ENCODE data around the gene PRM1.
A peak's percentile ranks its signal among the peaks of the same experiment; 100 is the strongest.

Gene PRM1

DNA sequence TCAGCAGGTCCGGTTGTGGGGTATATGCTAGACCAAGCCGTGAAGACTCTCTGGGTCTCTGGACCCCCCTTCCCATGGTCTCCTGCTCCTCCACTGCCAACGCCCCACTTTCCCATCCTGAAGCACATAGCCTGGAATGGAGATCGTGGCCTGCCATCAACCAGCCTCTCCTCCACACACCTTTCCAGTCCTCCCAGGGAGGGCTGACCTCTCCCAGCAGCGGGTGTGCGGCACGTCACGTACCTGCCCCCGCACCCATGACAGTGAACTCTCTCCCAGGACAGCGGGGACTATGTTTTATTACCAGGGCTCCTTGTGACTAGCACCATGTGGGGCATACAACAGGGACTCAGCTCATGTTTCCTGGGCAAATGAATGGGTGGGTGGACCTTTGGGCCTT is 9.5 kb downstream of the PRM1 start:
- DNase-seq, result no peak

- no peak for DNase-seq
Observed at GRCh38 chr16:11270602-11271162, 10.4 kb downstream of the PRM1 start.

- DNase-seq, result no peak
Observed at GRCh38 chr16:11268921-11269375, 12.2 kb downstream of the PRM1 start, which contains the start of gene TNP2. Gene TNP2 (minus strand): TSS chr16:11269325. CDS start chr16:11269262, 63 bp downstream.

DNA sequence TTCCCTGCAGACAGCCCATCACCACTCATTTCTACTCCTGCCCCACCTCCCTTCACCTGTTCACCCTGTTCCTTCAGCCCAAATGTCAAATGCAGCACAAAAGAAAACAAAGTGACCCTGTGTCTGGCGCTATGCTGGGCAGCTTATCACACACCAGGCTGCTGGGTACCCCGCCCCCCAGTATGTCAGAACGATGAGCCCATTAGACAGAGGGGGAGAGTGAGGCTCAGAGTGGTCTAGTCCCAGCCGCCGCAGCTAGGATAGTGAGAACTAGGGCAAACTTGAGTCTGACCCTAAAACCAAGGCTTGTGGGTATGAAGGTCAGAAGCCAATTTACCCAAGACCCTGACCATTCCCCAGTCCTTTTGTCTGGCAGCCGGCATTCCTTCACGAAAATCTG is 16.0 kb downstream of the PRM1 start:
- DNase-seq, result no peak

DNA sequence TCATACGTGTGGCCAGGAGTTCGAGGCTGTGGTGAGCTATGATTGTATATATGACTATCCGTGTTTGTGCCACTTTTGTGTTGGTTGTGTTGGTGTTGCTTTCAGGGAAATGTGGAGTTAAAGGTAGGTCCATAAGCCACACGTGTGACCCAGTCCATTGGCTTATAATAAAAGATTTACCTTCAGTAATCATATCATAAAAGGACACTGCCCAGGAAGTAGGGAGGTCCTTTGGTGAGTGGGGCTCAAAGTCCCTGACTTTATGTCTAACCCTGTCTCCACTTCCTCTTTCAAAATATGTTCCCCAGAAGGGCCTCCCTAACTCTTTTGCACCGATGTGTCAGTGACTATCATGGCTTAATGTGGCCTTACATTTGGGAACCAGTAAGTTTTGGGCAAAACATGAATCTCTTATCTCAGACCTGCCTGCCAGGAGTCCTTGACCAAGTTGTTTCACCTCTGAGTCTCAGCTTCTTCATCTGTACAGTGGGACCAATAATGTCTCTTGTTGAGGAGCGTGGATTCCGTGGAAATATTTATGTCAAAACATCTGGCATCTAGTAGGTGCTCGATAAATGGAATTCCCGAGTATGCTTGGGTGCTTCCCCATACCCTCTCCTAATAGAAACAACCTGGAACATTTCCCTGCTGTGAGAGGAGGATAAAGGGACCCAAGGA is 16.8 kb downstream of the PRM1 start:
- DNase-seq, result no peak

- DNase-seq, result peak; percentile 63
Observed at GRCh38 chr16:11263737-11264136, 17.4 kb downstream of the PRM1 start.

DNA sequence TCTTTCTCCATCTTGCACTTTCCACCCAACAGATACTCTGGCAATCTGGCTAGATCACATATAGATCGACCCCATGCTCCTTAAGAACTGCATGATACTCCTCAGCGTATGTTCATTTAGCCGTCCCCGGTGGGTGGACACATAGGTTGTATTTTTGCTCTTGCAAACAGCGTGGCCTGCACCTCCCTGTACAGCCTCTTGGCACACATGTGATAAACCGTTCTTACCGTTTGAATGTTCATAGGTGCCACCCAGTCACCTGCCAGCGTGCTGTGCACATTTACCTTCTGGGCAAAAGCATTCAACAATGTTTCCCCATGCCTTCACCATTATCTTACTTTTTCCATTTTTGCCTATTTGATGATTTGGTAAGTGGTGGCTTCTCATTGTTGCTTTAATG is 18.2 kb downstream of the PRM1 start:
- DNase-seq, result no peak

GRCh38 chr16:11260596-11260966 is 20.5 kb downstream of the PRM1 start:
- no peak for DNase-seq

DNA sequence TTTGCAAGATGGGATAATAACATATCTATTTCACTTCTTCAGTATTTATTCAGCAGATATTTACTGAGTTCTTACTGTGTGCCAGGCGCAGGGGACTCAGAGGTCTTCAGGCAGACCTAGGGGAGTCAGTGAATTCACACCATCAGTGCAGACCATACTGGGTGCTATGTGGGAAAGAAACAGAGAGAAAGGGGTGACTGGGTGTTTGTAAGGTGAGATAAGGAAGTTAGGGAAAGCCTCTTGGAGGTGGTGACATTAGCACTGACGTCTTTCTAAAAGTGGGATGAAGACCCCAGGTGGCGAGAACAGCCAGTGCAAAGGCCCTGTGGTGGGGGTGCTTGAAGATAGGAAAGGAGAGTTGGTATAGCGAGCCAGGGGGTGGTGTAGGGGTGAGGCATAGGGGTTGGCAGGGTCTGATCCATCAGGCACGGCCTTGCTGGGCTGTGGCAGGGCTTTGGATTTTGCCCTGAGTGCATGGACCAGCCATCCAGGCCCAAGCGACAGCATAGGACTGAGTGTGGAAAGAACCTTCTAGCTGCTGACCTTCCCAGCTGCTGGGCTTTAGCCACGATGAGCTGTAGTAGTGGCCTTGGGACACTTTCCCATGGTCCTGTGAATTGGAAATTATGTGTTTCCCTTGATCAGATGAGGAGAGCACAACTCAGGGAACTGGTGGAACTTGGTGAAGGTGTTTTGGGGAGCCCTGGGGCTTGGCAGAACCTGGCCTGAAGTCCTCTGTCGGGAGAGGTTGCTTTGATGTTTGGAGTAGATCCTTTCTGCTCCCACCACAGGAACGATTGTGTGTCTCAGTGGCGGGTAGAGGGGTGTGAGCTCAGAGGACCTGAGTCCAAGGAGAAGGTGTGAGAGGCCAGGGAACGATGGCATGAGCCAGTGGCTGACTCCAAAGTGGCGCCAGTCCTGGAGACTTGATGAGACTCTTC is 21.2 kb downstream of the PRM1 start:
- DNase-seq, result no peak

- DNase-seq, result peak; percentile 70
Observed at GRCh38 chr16:11258553-11259492, 22.3 kb downstream of the PRM1 start.

- DNase-seq, result no peak
Observed at GRCh38 chr16:11257131-11257938, 23.8 kb downstream of the PRM1 start.

- no peak for DNase-seq
Observed at GRCh38 chr16:11256661-11257130, 24.4 kb downstream of the PRM1 start.

DNA sequence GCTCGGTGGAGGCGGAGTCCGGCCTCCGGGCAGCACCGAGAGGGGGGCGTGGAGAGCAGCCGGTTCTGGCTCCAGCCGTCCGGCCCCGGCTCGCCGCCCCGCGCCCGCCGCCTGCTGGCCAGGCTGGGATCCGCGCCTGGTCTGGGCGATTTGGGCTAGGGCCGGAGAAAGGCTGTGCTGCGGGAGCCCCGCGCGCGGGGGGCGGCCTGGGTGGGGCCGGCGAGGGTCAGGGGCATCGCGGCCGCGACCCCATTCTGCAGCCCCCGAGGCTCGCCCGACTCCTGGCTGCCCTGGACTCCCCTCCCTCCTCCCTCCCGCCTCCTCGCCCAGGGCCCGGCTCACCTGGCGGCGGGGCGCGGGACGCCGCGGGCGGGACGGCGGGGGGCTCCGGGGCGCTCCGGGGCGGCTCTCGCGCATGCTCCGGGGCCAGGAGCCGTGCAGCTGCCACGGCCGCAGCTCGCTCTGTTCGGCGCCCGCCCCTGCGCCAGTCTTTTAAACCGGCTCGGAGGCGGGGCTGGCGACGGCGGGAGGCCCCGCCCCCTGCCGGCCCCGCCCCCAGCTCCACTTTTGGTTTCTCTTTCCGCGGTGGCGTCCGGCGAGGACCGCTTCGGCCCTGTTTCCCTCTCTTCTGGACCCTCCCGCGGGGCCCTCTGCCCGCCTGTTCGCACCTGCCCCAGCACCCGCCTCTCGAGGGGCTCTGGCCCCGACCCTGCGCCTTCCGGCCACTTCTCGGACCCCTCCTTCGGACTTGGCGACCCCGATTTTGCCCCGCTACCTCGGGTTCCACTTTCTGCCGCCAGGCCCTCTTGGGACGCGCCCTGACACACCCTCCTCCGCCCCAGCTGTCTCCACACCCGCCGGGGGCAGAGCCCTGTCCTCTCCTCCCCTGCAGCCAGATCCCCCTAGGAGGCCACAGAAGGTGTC is 25.1 kb downstream of the PRM1 start, which contains the start of gene SOCS1:
Gene SOCS1 (minus strand): TSS at position 468 of the 924 bp plus-strand sequence. CDS start 726 bp downstream, outside the sequence.
- DNase-seq, result peak; percentile 80

DNA sequence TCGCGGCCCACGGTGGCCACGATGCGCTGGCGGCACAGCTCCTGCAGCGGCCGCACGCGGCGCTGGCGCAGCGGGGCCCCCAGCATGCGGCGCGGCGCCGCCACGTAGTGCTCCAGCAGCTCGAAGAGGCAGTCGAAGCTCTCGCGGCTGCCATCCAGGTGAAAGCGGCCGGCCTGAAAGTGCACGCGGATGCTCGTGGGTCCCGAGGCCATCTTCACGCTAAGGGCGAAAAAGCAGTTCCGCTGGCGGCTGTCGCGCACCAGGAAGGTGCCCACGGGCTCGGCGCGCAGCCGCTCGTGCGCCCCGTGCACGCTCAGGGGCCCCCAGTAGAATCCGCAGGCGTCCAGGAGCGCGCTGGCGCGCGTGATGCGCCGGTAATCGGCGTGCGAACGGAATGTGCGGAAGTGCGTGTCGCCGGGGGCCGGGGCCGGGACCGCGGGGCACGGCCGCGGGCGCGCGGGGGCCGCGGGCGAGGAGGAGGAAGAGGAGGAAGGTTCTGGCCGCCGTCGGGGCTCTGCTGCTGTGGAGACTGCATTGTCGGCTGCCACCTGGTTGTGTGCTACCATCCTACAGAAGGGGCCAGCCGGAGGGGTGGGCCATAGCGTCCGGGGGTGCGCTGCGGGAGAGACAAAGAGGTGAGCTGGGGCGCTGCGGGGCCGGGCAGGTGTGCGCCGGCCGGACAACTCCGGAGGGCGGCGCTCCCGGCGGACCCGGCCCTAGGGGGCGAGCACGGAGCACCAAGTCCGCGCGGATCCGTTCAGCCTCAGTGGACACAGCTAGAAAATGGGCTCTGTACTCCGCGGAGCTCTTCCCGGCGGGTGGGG is 26.0 kb downstream of the PRM1 start:
- DNase-seq, result peak; percentile 74

GRCh38 chr16:11253995-11254912 is 26.9 kb downstream of the PRM1 start:
- no peak for DNase-seq

DNA sequence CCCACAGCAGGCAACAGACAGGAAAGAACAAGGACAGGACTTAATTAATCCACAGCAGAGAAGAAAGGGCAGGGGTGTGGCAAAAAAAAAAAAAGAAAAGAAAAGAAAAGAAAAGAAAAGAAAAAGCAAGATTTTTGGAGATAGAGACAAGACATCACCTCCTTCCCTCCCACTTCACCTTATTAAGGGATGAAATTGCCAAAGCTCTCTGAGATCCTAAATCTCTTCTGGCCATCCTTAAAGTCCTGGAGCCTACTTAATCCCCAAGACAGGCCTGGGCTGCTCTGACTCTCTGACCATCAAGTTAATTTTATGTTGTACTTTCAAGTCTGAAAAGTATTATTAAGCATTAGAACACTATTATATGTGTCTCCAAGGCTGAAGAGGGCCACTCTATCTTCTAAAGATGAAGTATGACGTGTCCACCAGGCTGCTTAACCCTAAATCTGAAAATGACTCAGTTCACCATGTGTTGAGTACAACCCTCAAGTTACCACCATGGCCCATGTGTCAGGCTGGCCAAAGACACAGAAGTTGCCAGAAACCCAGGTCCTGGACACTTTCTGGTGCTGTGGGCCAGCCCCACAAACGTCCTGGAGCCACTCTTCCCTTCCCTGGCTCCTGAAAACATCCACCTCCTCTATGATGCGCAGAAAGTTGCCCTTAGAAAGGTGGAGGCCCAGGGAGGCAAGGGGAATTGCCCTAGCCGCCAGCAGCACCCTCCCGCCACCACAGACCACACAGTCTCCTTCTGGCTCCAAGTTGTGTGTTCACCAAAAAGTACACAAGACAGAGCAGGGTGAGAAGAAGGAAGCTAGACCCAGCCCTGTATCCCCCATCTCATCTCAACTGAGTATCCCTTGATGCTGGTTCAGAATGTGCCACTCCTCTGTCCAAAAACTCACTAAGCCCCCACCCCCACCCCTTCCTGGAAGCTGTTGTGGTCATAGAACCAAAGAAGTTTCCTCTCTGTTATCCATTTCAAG is 27.8 kb downstream of the PRM1 start:
- DNase-seq, result peak; percentile 51

GRCh38 chr16:11252482-11252931 is 28.6 kb downstream of the PRM1 start:
- DNase-seq, result no peak

Measured in central memory CD4-positive, alpha-beta T cell (primary cell).